Mesothelial cell of epicardium (in vitro differentiated cells): ENCODE results near the gene MGAT4A. TPM values are rescaled to one million over a fixed set of nuclear protein-coding genes. Genes with fewer than 3 reads are reported as not detected.
A peak's percentile ranks its signal among the peaks of the same experiment; 100 is the strongest.

ENCODE experiments used
- DNase-seq, 2 experiments: peaks; one replicate each; pipeline ENCODE4 v3.0.0; 2021; ENCODE audit warnings: low spot score in 2 of 2; ENCODE audit not compliant: unreplicated experiment in 2 of 2
- H3K27ac Mint-ChIP-seq: 2 replicates; pipeline ENCODE4 v1.8.0; 2021; ENCODE audit warnings: mixed read lengths
- H3K27me3 Mint-ChIP-seq: 2 replicates; pipeline ENCODE4 v1.8.0; 2021; ENCODE audit warnings: low read depth, mixed read lengths
- H3K36me3 Mint-ChIP-seq: 2 replicates; pipeline ENCODE4 v1.8.0; 2021; ENCODE audit warnings: mixed read lengths
- H3K4me1 Mint-ChIP-seq: 2 replicates; pipeline ENCODE4 v1.8.0; 2021; ENCODE audit warnings: mixed read lengths
- H3K4me3 Mint-ChIP-seq: 2 replicates; pipeline ENCODE4 v1.8.0; 2021; ENCODE audit warnings: mild to moderate bottlenecking, moderate library complexity, mixed read lengths
- H3K9me3 Mint-ChIP-seq: 2 replicates; pipeline ENCODE4 v1.8.0; 2021; ENCODE audit warnings: mixed read lengths
- CTCF ChIP-seq: fragments of 200-600 bp; sonication (generic); IDR thresholded peaks from one replicate; pipeline ENCODE4 v1.5.0; 2021; ENCODE audit warnings: antibody characterized with exemption; ENCODE audit not compliant: unreplicated experiment
- total RNA-seq: library from RNA; stranded (reverse); gene quantifications from 3 replicates; pipeline ENCODE4 v1.2.1, GENCODE V29; 2021

MGAT4A gene
- total RNA-seq, 1 donor from 2014 or later: 15.0 TPM

DNA sequence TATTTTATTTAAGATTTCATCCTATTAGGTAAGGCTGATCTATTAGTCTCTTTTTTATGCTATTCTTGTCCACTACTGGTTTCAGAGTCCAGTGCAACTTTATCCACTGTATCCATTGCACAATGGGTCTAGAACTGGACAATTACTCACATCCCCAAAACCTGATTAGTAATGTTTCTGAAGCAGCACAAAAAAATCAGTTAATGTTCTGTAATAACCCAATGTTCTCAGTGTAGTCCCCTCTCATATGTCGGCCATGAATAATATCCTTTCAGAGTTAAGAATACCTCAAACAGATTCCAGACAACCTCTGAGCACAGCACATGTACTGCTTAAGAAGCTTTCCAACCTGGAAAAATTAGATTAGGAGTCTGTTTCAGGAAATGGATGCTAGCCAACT, 29.7 kb downstream of the MGAT4A start:
- no peak overlapping the region for H3K4me3 Mint-ChIP-seq
- H3K27me3 Mint-ChIP-seq: no peaks in the 10 kb centered on the region
- peak overlapping the region; percentile 44 for H3K27ac Mint-ChIP-seq
- no peak for TF ChIP-seq CTCF
- H3K9me3 Mint-ChIP-seq: no peaks in the 10 kb centered on the region
- H3K4me1 Mint-ChIP-seq: peaks cover 12% of the 10 kb centered on the region
- H3K36me3 Mint-ChIP-seq: no peaks in the 10 kb centered on the region
- DNase-seq: no peak

DNA sequence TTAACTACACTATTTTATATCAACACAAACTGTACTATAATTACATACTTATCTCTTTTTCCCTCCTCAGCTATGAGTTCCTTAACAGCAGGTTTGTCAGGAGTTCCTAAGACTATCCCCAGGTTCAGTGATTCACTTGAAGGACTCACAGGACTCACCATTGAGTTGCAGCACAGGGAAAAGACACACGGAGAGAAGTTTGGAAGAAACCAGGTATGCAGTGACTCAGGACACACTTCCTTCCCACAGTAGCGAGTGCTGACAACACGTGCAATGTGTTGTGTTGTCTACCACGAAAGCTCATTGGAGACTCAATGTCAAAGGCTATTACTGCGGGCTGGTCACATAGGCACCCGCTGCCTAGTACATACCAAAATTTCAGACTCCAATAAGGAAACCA, 32.0 kb downstream of the MGAT4A start:
- no peaks in the 10 kb centered on the region for H3K9me3 Mint-ChIP-seq
- no peak for DNase-seq
- H3K4me3 Mint-ChIP-seq: no peak overlapping the region
- no peak overlapping the region for H3K27ac Mint-ChIP-seq
- peaks cover 12% of the 10 kb centered on the region for H3K4me1 Mint-ChIP-seq
- no peak for TF ChIP-seq CTCF
- H3K36me3 Mint-ChIP-seq: no peaks in the 10 kb centered on the region
- H3K27me3 Mint-ChIP-seq: no peaks in the 10 kb centered on the region

- Mint-ChIP-seq H3K4me1 (peaks cover 8% of the 10 kb centered on the region), H3K9me3 (no peaks in the 10 kb centered on the region), H3K4me3 (no peak overlapping the region), H3K36me3 (no peaks in the 10 kb centered on the region), H3K27me3 (no peaks in the 10 kb centered on the region), H3K27ac (no peak overlapping the region)
- TF ChIP-seq CTCF: no peak
- no peak for DNase-seq
These were observed 33.1 kb downstream of the MGAT4A start for GRCh38 chr2:98697651-98698337.

GRCh38 chr2:98696200-98696599, 34.7 kb downstream of the MGAT4A start:
- Mint-ChIP-seq H3K4me1 (no peaks in the 10 kb centered on the region), H3K9me3 (no peaks in the 10 kb centered on the region), H3K4me3 (no peak overlapping the region), H3K36me3 (no peaks in the 10 kb centered on the region), H3K27ac (no peak overlapping the region), H3K27me3 (no peaks in the 10 kb centered on the region)
- no peak for TF ChIP-seq CTCF
- DNase-seq: no peak

GRCh38 chr2:98695255-98695654, 35.7 kb downstream of the MGAT4A start:
- Mint-ChIP-seq H3K27ac (no peak overlapping the region), H3K36me3 (no peaks in the 10 kb centered on the region), H3K4me1 (no peaks in the 10 kb centered on the region), H3K27me3 (no peaks in the 10 kb centered on the region), H3K4me3 (no peak overlapping the region), H3K9me3 (no peaks in the 10 kb centered on the region)
- TF ChIP-seq CTCF: no peak
- no peak for DNase-seq

GRCh38 chr2:98693477-98693876, 37.5 kb downstream of the MGAT4A start:
- no peaks in the 10 kb centered on the region for H3K36me3 Mint-ChIP-seq
- H3K27me3 Mint-ChIP-seq: no peaks in the 10 kb centered on the region
- H3K27ac Mint-ChIP-seq: no peak overlapping the region
- no peak overlapping the region for H3K4me3 Mint-ChIP-seq
- H3K9me3 Mint-ChIP-seq: no peaks in the 10 kb centered on the region
- TF ChIP-seq CTCF: no peak
- no peaks in the 10 kb centered on the region for H3K4me1 Mint-ChIP-seq
- DNase-seq: no peak
